GM18873 (cell line): Measurements from ENCODE around the gene BCAS3.

Experiments
- ATAC-seq: cut with Tn5 transposase; IDR thresholded peaks from one replicate; pipeline ENCODE4 v1.9.1; 2021; ENCODE audit warnings: mild to moderate bottlenecking, moderate library complexity, moderate number of reproducible peaks; ENCODE audit not compliant: unreplicated experiment, low FRiP score

Gene BCAS3

DNA sequence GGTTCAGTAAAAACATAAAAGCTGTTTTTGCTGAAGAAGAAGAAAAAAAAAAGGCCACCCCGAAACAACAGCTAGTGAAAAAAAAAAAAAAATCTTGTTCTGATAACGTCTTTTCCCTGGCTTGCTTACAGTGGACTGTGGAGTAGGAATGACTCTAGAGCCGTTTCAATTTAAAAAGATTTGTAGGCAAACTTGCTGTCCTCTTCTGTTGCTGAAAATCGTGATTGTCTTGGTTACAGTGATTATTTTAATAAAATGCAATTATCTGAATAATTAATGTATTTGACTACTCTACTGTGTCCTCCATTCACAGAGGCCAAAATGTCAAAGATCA, 531.4 kb downstream of the BCAS3 start:
- no peak for ATAC-seq

GRCh38 chr17:61209525-61209924, 531.9 kb downstream of the BCAS3 start:
- ATAC-seq = no peak

GRCh38 chr17:61211236-61211635, 533.6 kb downstream of the BCAS3 start:
- no peak for ATAC-seq

- no peak for ATAC-seq
Measured at GRCh38 chr17:61212655-61213054, 535.0 kb downstream of the BCAS3 start.

DNA sequence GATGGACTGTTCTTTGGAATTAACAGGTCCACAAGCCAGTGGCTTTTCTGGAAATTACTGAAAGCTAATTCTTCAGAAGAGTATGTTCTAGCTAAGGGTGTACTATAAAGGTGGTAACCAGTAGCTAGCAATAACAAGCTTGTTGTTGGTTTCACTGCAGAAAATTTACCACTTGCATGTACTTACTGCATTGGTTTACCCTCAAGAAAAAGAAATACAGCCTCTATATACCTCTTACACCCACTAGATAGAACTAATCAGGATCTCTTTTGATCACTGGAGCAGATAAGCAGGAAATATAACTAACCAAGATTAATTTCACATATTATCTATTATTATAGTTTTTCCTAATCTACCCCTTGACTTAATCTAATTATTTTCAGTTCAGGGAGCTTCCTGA, 537.1 kb downstream of the BCAS3 start:
- no peak for ATAC-seq

GRCh38 chr17:61216066-61216465, 538.4 kb downstream of the BCAS3 start:
- no peak for ATAC-seq

DNA sequence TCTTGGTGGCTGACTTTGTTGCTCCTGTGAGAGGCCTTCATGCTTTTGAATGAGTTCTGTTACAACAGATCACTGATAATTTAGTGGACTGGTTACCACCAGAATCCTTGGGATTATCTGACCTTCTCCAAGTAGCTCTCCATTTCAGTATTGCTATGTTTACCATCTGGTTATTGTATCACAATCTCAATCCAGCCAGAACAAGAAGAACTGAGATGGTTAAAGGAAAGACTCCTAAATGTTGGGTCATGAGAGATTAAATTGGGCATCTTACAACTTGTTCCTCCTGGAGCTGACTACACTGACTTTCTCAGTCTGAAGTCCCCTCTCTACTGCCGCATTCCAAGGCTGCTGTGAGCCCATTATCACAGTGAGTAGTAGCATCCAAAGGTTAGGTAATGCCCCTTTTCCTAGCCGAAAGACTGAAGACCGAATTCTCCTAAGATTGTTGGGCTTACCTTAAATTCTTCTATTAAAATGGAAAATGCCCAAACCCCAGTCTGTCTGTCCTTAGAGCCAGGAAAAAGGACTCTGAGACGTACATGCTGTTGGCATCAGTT, 540.3 kb downstream of the BCAS3 start:
- ATAC-seq = no peak

DNA sequence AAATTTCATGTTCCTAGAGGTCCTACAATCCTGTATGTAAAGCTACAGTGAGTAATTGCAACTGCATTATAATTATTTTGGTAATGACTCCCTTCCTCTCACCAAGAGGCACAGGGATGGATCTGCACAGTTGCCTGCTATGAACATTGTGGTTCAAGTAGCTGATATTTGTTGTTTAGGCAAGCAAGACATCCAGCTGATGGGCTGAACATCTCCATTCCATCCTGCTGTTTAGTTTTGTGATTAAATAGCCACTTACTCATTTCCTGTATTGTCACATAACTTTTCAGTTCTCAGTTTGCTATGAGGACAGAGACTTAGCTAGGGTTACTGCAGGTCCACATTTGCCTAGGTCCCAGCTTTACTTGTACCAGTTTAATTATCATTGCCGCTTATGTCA, 540.8 kb downstream of the BCAS3 start:
- no peak for ATAC-seq

DNA sequence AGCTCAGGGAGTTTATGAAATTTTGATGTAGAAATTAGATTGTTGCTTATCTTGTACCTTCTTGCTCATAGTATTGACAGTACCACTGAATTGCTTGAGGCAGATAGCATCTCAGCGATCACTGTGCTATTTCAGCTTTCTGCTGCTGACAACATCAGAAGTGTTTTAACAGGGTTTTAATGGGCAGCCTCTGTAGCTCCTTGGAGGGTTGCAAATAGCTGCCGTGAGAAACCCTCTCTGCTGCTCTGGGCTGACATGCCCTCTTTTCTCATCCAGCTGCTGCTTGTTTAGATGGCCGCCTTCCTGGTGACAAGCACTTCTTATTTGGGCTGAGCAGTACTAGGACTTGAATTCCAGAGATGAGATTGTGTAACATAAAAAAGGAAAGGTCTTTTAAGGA, 541.8 kb downstream of the BCAS3 start:
- no peak for ATAC-seq

DNA sequence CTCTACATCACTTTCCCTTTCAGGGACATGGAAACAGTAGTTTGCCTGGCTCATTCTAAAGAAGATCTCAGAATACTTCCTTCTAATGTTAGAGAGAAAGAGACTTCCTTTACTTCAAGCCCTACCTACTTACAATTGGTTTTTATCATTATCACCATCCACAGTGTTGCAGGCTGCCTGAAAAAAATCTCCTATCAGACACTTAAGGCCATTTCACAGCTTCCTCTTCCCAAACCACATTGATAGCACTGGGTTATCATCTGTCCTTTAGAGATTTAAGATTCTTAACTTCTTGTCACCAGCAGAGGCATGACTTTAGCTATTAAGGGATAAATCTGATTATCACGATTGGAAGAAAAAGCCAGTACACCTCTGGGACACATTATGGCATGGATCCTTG, 543.5 kb downstream of the BCAS3 start:
- ATAC-seq = no peak

DNA sequence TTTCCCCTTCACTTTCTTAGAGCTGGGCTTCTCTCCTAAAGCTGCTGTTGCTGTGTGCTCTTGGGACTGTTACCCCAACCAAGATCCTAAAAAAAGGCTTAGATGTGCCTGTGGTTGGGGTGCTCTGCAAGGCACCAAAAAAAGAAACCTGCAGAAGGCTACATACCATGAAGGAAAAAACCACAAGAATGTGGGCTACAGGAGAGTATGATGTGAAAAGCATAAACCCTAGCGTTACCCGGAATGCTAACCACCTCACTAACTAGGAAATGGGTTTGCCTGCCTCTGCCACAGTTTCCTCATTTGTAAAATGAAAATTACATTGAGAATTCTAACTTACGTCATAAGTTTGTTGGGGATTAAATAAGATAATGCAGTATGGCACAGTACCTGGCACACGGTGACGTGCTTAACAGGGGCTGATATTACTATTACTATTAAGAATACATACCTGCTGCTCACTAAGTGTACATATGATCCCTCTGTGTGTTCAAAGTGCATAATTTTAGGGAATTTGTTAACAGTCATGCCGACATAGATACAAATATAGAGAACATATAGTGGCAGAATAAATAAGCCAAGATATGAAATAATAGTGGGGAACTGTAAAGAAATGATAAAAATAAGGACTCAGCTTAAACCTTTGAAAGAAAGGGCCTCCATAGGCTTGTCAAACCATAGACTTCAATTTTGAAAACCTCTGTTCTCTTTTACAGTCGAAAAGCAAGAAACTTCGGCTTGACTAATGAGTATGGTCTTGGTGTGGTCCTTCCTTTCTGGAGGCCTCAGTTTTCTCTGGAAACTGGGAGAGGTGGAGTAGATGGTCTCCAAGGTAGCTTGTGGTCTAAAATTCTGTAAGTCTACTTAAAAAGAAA, 544.2 kb downstream of the BCAS3 start:
- ATAC-seq = no peak

DNA sequence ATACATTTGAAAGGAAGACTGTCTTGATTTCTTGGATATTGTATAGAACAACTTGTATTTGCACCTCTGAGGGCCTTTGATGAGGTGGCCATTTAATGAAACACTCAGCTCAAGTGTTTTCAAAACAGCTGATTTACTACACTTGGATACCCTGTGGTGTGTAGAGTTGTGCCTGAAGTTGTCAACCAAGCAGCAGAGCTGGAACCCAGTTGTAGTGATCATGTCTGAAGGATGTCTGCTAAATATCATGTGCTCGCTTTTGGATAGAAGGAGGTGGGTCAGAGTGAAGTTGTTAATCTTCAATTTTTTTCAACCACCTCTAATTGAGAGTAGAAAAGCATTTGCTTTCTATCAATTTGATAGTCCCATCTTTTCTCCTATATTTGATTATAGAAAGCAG, 546.1 kb downstream of the BCAS3 start:
- no peak for ATAC-seq

- no peak for ATAC-seq
Measured at GRCh38 chr17:61225178-61225882, 547.7 kb downstream of the BCAS3 start.

DNA sequence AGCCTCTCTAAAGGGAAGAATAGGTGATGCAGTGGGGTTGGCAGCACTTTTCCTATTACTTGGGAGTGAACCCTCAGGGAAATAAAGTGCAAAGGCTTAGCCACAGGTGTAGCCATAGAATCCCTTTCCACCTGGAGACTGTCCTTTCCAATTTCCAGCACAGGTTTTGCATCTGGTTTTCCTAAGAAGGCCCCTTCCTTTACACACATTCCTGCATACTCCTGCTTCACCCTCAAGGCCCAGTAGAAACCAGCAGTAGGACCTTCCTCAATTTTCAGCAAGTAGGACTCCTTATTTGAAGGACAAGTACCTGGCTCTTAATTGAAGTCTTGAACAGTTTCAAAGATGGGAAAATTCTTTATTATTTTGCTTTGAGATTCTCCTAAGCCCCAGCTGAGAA, 550.2 kb downstream of the BCAS3 start:
- no peak for ATAC-seq

DNA sequence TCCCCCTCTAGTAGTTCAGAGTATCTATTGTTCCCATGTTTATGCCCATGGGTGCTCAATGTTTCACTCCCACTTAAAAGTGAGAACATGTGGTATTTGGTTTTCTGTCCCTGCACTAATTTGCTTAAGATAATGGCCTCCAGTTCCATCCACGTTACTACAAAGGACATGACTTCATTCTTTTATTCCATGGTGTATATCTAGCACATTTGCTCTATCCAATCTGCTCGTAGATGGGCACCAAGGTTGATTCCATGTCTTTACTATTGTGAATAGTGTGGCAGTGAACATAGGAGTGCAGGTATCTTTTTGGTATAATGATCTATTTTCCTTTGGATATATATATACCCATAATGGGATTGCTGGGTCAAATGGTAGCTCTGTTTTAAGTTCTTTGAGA, 552.8 kb downstream of the BCAS3 start:
- no peak for ATAC-seq

DNA sequence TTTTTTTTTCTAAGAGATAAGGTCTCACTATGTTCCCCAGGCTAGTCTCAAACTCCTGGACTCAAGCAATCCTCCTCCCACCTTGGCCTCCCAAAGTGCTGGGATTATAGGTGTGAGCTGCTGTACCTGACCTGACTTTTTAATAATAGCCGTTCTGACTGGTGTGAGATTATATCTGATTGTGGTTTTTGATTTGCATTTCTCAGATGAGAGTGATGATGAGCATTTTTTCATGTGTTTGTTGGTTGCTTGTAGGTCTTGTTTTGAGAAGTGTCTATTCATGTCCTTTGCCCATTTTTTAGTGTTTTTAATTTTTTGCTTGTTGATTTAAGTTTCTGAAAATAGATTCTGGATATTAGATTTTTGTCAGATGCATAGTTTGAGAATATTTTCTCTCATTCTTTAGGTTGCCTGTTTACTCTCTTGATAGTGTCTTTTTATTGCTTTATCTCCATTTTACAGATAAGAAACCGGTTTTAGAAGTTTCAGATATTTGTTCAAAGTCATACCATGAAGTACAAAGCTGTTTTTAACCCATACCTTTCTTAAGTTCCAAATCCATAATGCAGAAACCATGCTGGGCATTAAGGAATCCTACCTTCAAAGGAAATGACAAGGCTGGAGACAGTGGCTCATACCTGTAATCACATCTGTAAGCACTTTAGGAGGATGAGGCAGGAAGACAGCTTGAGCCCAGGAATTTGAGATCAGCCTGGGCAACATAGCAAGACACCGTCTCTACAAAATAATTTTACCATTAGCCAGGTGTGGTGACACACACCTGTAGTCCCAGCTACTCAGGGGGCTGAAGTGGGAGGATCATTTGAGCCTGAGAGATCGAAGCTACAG, 553.5 kb downstream of the BCAS3 start:
- no peak for ATAC-seq

GRCh38 chr17:61232871-61233270, 555.2 kb downstream of the BCAS3 start:
- ATAC-seq = no peak

GRCh38 chr17:61233991-61234750, 556.5 kb downstream of the BCAS3 start:
- no peak for ATAC-seq

DNA sequence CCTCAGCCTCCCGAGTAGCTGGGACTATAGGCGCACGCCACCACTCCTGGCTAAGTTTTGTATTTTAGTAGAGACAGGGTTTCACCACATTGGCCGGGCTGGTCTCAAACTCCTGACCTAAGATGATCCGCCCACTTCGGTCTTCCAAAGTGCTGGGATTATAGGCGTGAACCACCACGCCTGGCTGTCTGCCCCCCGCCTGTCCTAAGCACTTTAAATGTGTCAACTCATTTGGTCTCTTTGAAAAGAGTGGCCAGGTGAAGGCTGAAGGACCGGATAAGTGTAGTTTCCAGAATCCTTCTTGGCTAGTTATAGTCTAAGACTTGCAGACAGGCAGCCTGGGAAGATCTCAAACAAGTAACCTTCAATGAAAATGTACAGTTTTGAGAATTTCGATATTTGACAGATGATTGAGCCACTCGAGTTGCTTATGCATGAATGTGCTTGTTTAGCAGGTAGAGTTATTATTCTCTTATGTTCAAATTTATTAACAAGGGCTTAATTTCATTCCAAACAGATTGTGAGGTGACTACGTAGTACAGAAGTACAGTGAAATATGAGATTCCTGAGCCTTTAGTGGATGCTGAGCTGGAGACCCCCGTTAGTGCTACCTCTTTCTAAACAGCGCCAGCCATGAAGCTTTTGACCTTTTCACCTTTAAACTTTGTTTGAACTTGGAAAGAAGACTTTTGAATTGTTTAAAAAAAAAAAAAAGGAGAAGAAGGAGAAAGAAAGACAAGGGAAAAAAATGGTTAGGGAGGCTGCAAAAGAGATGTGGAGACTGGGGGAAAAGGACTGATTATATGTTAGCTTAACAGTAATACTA, 557.6 kb downstream of the BCAS3 start:
- ATAC-seq = no peak
